HFF-Myc (cell line): ENCODE results near the gene DUSP16.

ENCODE experiments used
- DNase-seq: peaks from one replicate; pipeline ENCODE4 v3.0.0-alpha.2; 2011; ENCODE audit warnings: low read depth; ENCODE audit errors: extremely low read depth
- H3K4me3 ChIP-seq: replicated peaks from 2 replicates; pipeline ENCODE4 v1.5.1; 2011; ENCODE audit warnings: low read depth, mild to moderate bottlenecking, control low read depth, low read length
- CTCF ChIP-seq: IDR thresholded peaks from 2 replicates; pipeline ENCODE4 v1.5.1; 2012; ENCODE audit warnings: mild to moderate bottlenecking, low read depth, low read length, control low read depth; ENCODE audit errors: missing control alignments

DUSP16 gene

GRCh38 chr12:12445165-12445881 is 117.3 kb downstream of the DUSP16 start:
- TF ChIP-seq CTCF, result no peak

DNA sequence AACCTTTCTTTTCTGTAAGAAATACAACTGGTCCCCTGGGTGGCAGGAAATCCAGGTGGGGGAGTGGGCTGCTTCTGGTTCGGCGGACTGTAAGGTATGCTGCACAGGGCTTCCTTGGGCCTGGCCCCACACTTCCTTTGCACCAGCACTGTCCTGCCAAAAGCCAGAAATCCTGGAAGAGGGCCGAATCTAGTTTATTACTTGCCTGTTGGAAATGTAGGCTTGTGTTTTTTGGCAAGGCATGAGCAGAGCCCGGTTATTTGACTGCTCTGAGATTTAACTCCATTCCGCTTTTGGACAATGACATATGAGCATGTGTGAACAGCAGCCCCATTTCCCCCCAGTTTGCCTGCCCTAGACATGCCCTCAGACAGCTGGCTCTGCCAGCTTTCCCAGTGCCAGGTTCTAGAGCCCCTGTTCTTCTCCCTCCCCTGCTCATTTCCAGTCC is 119.2 kb downstream of the DUSP16 start:
- DNase-seq, result no peak
- no peak for TF ChIP-seq CTCF

More at GRCh38 chr12:12445165-12445881, 117.3 kb downstream of the DUSP16 start:
- DNase-seq, result no peak
- H3K4me3 ChIP-seq, result no peak overlapping the region

DNA sequence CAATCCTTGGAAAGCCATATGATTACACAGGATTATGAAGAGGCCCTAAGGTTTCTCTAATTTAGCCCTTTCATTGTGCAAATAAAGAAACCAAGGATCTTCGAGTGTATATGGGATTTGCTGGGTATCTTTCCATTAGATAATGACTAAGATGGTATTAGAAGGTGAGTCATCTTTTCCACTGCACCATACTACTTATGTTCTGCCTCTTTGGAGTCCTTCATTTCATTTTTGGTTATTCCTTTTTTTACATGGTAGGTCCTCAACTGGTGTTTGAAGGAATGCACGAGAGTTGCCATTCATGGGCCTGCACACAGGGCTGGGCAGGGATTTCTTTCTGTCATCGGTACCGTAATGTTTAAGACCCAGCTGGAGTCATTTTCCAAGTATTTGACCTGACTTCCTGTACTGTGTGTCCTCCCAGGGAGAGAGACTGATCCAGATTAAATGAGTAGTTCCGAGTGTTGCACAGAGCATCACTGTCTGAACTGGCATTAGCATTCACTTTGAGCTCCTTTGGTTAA is 120.1 kb downstream of the DUSP16 start:
- TF ChIP-seq CTCF, result no peak
- H3K4me3 ChIP-seq, result no peak overlapping the region
- peak; percentile 44 for DNase-seq

More for the DNA sequence above, 119.2 kb downstream of the DUSP16 start:
- no peak overlapping the region for H3K4me3 ChIP-seq

GRCh38 chr12:12441843-12442461 is 120.7 kb downstream of the DUSP16 start:
- no peak overlapping the region for H3K4me3 ChIP-seq
- DNase-seq, result no peak
- no peak for TF ChIP-seq CTCF

DNA sequence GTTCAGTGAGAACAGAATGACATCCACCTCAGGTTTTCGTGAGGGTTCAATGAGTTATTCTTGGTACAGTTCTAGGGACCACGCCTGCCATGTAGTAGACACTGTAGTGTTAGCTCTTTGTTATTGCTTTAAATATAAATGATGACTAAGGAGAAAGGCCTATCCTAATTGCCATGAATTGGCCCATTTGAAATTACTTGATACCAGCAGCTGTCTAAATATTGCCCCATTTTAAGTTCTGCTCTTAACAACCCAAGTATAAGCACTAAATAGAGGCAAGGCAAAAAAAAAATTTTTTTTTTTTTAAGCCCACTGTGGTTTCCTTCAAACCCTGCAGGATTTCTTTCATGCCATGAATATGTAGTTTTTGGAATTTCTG is 121.2 kb downstream of the DUSP16 start:
- TF ChIP-seq CTCF, result no peak
- H3K4me3 ChIP-seq, result no peak overlapping the region
- DNase-seq, result no peak

DNA sequence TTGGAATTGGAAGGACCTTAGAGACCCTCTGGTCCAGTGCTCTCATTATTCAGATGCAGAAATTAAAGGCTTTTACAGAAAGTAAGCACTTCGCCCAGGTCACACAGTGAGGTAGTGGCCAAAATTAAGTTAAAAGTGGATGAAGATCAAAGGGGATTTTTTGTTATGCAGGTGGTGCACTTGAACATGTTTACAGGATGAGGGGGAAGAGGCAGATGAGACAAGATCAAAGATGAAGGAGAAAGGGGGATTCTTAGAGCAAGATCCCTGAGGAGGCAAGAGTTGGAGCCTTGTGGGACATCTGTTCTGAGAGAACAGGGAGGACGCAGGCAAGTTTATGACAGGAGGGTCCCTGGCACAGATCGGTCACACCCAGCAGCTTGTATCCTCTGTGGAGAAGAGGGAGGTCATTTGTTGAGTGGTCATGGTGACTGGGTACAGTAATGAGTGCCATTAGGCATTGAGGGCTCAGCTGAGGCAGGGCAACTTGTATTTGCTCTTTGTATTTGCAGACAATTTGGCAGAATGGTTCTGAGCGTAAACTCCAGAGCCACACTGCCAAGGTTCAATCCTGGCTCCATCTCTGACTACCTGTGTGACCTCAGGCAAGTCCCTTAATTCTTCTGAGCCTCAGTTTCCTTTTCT is 121.8 kb downstream of the DUSP16 start:
- DNase-seq, result no peak
- no peak overlapping the region for H3K4me3 ChIP-seq
- no peak for TF ChIP-seq CTCF
